CD4-positive, alpha-beta T cell (primary cell): ENCODE measurements around the gene GPR68. TPM values are rescaled to one million over a fixed set of nuclear protein-coding genes. Genes with fewer than 3 reads are reported as not detected.

Experiments used
- ATAC-seq: fragments of 200-7000 bp; cut with Tn5 transposase; one replicate; pipeline ENCODE4 v1.10.0; 2022; ENCODE audit warnings: mild to moderate bottlenecking; ENCODE audit not compliant: poor library complexity
- CTCF ChIA-PET: fragments of 350-600 bp; sonication (Branson Sonifier 250); formaldehyde crosslinking; loops from one replicate; lab custom pipeline; 2021; ENCODE audit warnings: antibody characterized with exemption, inconsistent platforms; lab: Charles Lee
- POLR2A ChIA-PET: fragments of 350-600 bp; sonication (Branson Sonifier 250); formaldehyde crosslinking; loops from one replicate; lab custom pipeline; 2021; ENCODE audit warnings: antibody characterized with exemption, inconsistent platforms; lab: Charles Lee
- DNase-seq, 14 experiments: peaks; one replicate each; pipeline ENCODE4 v3.0.0-alpha.2; 2013 to 2020; ENCODE audit warnings: mixed read lengths in 2 of 14
- H3K27ac ChIP-seq, 2 donors: one replicate each; pipeline versions ENCODE4 v1.5.1 to v1.7.0; 2013; ENCODE audit warnings: low read length in 2 of 2, low read depth in 1 of 2, mild to moderate bottlenecking in 1 of 2
- H3K27me3 ChIP-seq, 2 experiments: 1 replicate in 1 of 2; 2 replicates in 1 of 2; pipeline versions ENCODE4 v1.6.1 to v1.7.0; 2013; ENCODE audit warnings: low read length in 2 of 2, control low read depth in 1 of 2, mild to moderate bottlenecking in 1 of 2, moderate library complexity in 1 of 2; ENCODE audit not compliant: insufficient read depth in 2 of 2, control insufficient read depth in 1 of 2
- H3K36me3 ChIP-seq: one replicate; pipeline ENCODE4 v1.6.1; 2013; ENCODE audit warnings: low read length, control low read depth; ENCODE audit not compliant: insufficient read depth
- H3K4me1 ChIP-seq: one replicate; pipeline ENCODE4 v1.6.1; 2013; ENCODE audit warnings: low read length, control low read depth; ENCODE audit not compliant: insufficient read depth
- H3K4me3 ChIP-seq: one replicate; pipeline ENCODE4 v1.5.1; 2013; ENCODE audit warnings: mild to moderate bottlenecking, low read length, moderate library complexity
- H3K9me3 ChIP-seq, 2 experiments: 1 replicate in 1 of 2; 2 replicates in 1 of 2; pipeline versions ENCODE4 v1.6.1 to v1.7.0; 2013; ENCODE audit warnings: low read length in 2 of 2, mild to moderate bottlenecking in 2 of 2, control low read depth in 1 of 2, moderate library complexity in 1 of 2; ENCODE audit not compliant: control insufficient read depth in 1 of 2, insufficient read depth in 1 of 2
- H3K27ac Mint-ChIP-seq: one replicate; pipeline ENCODE4 v1.8.0; 2020; ENCODE audit warnings: mixed read lengths
- H3K27me3 Mint-ChIP-seq: one replicate; pipeline ENCODE4 v1.8.0; 2021; ENCODE audit warnings: mixed read lengths
- H3K36me3 Mint-ChIP-seq: one replicate; pipeline ENCODE4 v1.8.0; 2021; ENCODE audit warnings: low read depth, mixed read lengths
- H3K4me1 Mint-ChIP-seq: one replicate; pipeline ENCODE4 v1.8.0; 2021; ENCODE audit warnings: low read depth, mixed read lengths
- H3K4me3 Mint-ChIP-seq: one replicate; pipeline ENCODE4 v1.8.0; 2020; ENCODE audit warnings: mild to moderate bottlenecking, mixed read lengths
- H3K9me3 Mint-ChIP-seq: one replicate; pipeline ENCODE4 v1.8.0; 2020; ENCODE audit warnings: mixed read lengths
- intact Hi-C, 2 experiments: fragments of 100-400 bp; cut with DNase I in 1 of 2; cut with micrococcal nuclease in 1 of 2; formaldehyde crosslinking; loops; one replicate each; pipeline versions ENCODE4 v1.15.1 to v1.9.0; 2023 to 2025; cut with DNase I, micrococcal nuclease
- total RNA-seq, 174 experiments: library from RNA in 2 of 174; stranded (reverse) in 2 of 174; gene quantifications; one replicate each; pipeline ENCODE4 v1.2.3 and lab custom pipeline; 2021 to 2026
- TF ChIP-seq, protein P1 (sequence below): fragments of 200-600 bp; IDR thresholded peaks from one replicate; pipeline ENCODE4 v1.8.0; 2022; ENCODE audit warnings: antibody characterized with exemption, mild to moderate bottlenecking

The GPR68 gene
- total RNA-seq, 2 experiments from 2014 or later, result 2.8 to 2.9 TPM

DNA sequence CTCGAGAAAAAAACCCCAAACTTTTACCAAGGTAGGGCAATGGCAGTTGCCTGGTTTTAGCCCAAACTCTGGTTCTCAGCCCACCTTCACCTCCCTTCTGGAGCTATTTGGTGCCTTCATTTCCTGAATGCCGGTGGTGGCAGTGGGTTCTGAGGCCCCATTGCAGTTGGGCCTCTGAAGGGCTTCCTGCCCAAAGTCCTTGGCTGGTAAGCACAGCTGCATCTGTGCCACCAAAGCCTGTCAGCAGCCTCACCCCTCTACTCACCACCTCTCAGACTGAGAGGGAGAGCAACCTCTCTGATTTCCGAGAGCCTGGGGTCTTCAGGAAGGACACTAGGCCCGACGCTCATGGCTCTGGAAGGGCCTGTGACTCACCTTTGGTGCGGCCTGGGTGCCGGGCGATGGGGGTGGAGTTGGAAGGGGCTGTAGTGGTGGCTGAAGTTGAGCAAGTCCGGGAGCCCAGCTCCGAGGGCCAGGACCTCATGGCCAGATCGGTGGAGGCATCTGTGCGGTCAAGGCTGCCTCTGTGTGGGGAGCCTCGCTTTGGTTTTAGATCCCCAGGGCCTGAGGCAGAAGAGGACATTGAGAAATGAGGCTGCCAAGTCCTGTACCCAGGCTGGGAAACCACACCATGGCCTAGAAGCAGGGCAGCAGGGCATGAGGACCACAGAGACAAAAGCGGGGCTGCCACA, 38.6 kb upstream of the GPR68 start:
- TF ChIP-seq, protein P1, sequence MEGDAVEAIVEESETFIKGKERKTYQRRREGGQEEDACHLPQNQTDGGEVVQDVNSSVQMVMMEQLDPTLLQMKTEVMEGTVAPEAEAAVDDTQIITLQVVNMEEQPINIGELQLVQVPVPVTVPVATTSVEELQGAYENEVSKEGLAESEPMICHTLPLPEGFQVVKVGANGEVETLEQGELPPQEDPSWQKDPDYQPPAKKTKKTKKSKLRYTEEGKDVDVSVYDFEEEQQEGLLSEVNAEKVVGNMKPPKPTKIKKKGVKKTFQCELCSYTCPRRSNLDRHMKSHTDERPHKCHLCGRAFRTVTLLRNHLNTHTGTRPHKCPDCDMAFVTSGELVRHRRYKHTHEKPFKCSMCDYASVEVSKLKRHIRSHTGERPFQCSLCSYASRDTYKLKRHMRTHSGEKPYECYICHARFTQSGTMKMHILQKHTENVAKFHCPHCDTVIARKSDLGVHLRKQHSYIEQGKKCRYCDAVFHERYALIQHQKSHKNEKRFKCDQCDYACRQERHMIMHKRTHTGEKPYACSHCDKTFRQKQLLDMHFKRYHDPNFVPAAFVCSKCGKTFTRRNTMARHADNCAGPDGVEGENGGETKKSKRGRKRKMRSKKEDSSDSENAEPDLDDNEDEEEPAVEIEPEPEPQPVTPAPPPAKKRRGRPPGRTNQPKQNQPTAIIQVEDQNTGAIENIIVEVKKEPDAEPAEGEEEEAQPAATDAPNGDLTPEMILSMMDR, result no peak
- ChIA-PET POLR2A (interaction anchor here (1.1 kb wide), 1 partner anchor 40 kb away, joined by 3 read pairs; no protein-coding TSS in a partner anchor), CTCF (interaction anchor here (6.1 kb wide), 1 partner anchor 105 kb away, joined by 57 read pairs; no protein-coding TSS in a partner anchor)
- DNase-seq (peak in 1 of 14 experiments; percentile 18), ATAC-seq (no peak)
- Mint-ChIP-seq H3K27ac (peak overlapping the region; percentile 36), H3K36me3 (peaks cover 99% of the 10 kb centered on the region), H3K27me3 (no peaks in the 10 kb centered on the region), H3K4me3 (no peak overlapping the region), H3K9me3 (no peaks in the 10 kb centered on the region), H3K4me1 (peaks cover 7% of the 10 kb centered on the region)
- Histone ChIP-seq H3K27me3 (no peaks in the 10 kb centered on the region), H3K4me3 (no peak overlapping the region), H3K27ac (no peak overlapping the region), H3K9me3 (no peaks in the 10 kb centered on the region), H3K36me3 (peaks cover 99% of the 10 kb centered on the region), H3K4me1 (peaks cover 9% of the 10 kb centered on the region)
- intact Hi-C loops, result loop anchor here in 1 of 2 experiments (5.0 kb wide), 1 partner anchor 61 kb away; no protein-coding TSS in a partner anchor

DNA sequence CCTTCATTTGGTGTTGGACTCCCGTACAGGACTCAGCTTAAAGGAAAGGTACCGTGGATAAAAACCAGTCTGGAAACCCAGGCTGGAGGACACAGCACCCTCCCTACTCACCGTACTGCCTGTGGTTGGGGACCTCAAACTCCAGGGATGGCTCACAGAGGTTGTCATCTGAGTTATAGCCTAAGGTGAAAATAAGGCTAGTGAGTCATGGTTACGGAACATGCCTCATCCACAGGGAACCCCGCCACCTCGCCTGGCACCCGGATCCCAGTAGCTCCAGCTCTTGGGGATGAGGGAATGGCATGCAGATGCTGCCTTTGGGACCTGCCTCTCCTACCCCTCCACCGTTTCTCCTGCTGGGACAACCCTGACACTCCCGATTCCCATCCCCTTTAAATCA, 36.8 kb upstream of the GPR68 start:
- intact Hi-C loops, result loop anchor here in 1 of 2 experiments (5.0 kb wide), 1 partner anchor 59 kb away; no protein-coding TSS in a partner anchor
- Mint-ChIP-seq H3K36me3 (peaks cover 97% of the 10 kb centered on the region), H3K4me3 (no peak overlapping the region), H3K9me3 (no peaks in the 10 kb centered on the region), H3K4me1 (peaks cover 3% of the 10 kb centered on the region), H3K27me3 (no peaks in the 10 kb centered on the region), H3K27ac (peak overlapping the region; percentile 36)
- TF ChIP-seq, protein P1, result no peak
- Histone ChIP-seq H3K9me3 (no peaks in the 10 kb centered on the region), H3K4me1 (peaks cover 5% of the 10 kb centered on the region), H3K36me3 (peaks cover 100% of the 10 kb centered on the region), H3K27me3 (no peaks in the 10 kb centered on the region), H3K27ac (no peak overlapping the region), H3K4me3 (no peak overlapping the region)
- ATAC-seq (no peak), DNase-seq (no peak)
- ChIA-PET POLR2A (interaction anchor here (0.6 to 1.8 kb wide), 3 partner anchors 29 to 58 kb away, joined by 3 to 6 read pairs (median 3); no protein-coding TSS in a partner anchor), CTCF (interaction anchor here (0.7 kb wide), 1 partner anchor 104 kb away, joined by 4 read pairs; no protein-coding TSS in a partner anchor)

DNA sequence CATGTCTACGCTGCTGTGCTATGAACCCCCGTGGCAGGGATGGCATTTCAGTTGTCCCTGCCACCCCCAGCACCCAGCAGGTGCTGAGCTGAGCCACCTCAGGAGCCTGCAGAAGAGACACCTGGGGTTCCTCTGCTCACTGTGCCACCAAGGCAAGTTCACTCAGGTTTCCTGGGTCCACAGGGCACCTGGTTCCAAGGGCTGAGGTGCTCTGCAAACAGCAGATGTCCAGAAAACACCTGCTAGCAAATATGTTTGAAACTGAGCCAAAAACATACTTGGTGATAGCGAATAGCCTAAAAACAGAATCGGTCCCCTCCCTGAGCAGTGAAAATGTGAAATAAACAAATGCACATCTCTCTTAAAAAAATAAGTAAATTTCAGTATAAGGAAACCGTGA, 35.6 kb upstream of the GPR68 start:
- TF ChIP-seq, protein P1, result no peak
- no peaks in the 10 kb centered on the region for H3K4me1 Mint-ChIP-seq
- H3K27me3 Mint-ChIP-seq, result no peaks in the 10 kb centered on the region
- Histone ChIP-seq H3K27ac (peak overlapping the region in 1 of 2 donors; percentile 14), H3K4me3 (no peak overlapping the region), H3K9me3 (no peaks in the 10 kb centered on the region), H3K4me1 (peaks cover 5% of the 10 kb centered on the region), H3K36me3 (peaks cover 97% of the 10 kb centered on the region), H3K27me3 (no peaks in the 10 kb centered on the region)
- ChIA-PET CTCF (no interaction called here), POLR2A (interaction anchor here (0.8 to 1.3 kb wide), 3 partner anchors 28 to 36 kb away, joined by 3 to 5 read pairs (median 3); partner anchors contain the start of gene GPR68)
- H3K36me3 Mint-ChIP-seq, result peaks cover 95% of the 10 kb centered on the region
- H3K4me3 Mint-ChIP-seq, result no peak overlapping the region
- intact Hi-C loops, result loop anchor here in 1 of 2 experiments (5.0 kb wide), 1 partner anchor 58 kb away; no protein-coding TSS in a partner anchor
- no peak for DNase-seq
- H3K9me3 Mint-ChIP-seq, result no peaks in the 10 kb centered on the region
- no peak overlapping the region for H3K27ac Mint-ChIP-seq
- no peak for ATAC-seq
